GM12878 (cell line): ENCODE results near the gene CHURC1.

Experiments
- EGR1 ChIP-seq, 2 experiments: IDR thresholded peaks; 1 replicate in 1 of 2; 2 replicates in 1 of 2; pipeline ENCODE4 v1.6.1; 2011 to 2012; ENCODE audit warnings: low read depth in 2 of 2, low read length in 2 of 2, borderline replicate concordance in 1 of 2, mild to moderate bottlenecking in 1 of 2, moderate library complexity in 1 of 2
- EZH2 ChIP-seq: IDR thresholded peaks from 2 replicates; pipeline ENCODE4 v1.6.1; 2012; ENCODE audit warnings: low read depth, mild to moderate bottlenecking, control low read depth, inconsistent platforms, low read length, borderline replicate concordance; ENCODE audit not compliant: control insufficient read depth
- POLR2A ChIP-seq: IDR thresholded peaks from 2 replicates; pipeline ENCODE4 v1.6.1; 2011; ENCODE audit warnings: low read depth, mild to moderate bottlenecking, low read length
- SRF ChIP-seq, 2 experiments: IDR thresholded peaks; 2 replicates each; pipeline ENCODE4 v1.6.1; 2011; ENCODE audit warnings: low read depth in 2 of 2, low read length in 2 of 2, mild to moderate bottlenecking in 1 of 2, moderate library complexity in 1 of 2
- TF ChIP-seq, protein P1 (sequence below), 3 experiments: IDR thresholded peaks in 2 of 3; conservative IDR thresholded peaks in 1 of 3; 2 replicates each; pipeline ENCODE4 v1.5.1; 2011; ENCODE audit warnings: low read depth in 3 of 3, low read length in 3 of 3, mild to moderate bottlenecking in 3 of 3, control low read depth in 2 of 3, moderate library complexity in 2 of 3, inconsistent platforms in 1 of 3, mixed read lengths in 1 of 3; ENCODE audit not compliant: control insufficient read depth in 2 of 3, insufficient read depth in 1 of 3; ENCODE audit errors: extremely low read depth in 1 of 3
- TF ChIP-seq, protein P2 (sequence below): IDR thresholded peaks from 2 replicates; pipeline ENCODE4 v1.6.1; 2012; ENCODE audit warnings: mild to moderate bottlenecking, low read depth, low read length
- TF ChIP-seq, protein P3 (sequence below): IDR thresholded peaks from 2 replicates; pipeline ENCODE4 v1.6.1; 2012; ENCODE audit warnings: low read length, inconsistent platforms
- TF ChIP-seq, protein P4 (sequence below): IDR thresholded peaks from 2 replicates; pipeline ENCODE4 v1.6.1; 2012; ENCODE audit warnings: low read depth, low read length, improper control_type of control experiment

DNA sequence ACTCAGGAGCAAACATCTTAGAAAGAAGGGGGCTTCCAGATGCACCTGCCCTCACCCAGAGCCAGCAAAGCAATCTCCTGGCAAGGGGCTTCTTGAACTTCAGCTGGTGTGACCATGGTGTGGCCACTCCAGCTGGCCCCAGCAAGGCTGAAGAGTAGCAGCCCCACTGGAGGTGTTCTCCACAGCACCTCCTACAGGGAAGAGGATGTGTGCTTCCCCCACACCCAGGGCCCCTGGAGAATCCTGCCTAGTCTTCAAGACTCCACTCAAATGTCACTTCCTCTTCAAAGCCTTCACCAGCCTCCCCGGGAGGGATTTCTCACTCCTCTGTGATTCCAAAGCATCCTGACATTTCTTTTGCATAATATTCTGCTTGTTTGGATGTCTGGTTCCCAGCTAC is 49.4 kb downstream of the CHURC1 start:
- TF ChIP-seq, protein P1, sequence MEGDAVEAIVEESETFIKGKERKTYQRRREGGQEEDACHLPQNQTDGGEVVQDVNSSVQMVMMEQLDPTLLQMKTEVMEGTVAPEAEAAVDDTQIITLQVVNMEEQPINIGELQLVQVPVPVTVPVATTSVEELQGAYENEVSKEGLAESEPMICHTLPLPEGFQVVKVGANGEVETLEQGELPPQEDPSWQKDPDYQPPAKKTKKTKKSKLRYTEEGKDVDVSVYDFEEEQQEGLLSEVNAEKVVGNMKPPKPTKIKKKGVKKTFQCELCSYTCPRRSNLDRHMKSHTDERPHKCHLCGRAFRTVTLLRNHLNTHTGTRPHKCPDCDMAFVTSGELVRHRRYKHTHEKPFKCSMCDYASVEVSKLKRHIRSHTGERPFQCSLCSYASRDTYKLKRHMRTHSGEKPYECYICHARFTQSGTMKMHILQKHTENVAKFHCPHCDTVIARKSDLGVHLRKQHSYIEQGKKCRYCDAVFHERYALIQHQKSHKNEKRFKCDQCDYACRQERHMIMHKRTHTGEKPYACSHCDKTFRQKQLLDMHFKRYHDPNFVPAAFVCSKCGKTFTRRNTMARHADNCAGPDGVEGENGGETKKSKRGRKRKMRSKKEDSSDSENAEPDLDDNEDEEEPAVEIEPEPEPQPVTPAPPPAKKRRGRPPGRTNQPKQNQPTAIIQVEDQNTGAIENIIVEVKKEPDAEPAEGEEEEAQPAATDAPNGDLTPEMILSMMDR (IDR thresholded peaks at IDR 0.05 in 2 of 3, conservative IDR thresholded peaks at IDR 0.05 in 1 of 3; ENCODE audit: control insufficient read depth in 2 of 3, extremely low read depth in 1 of 3, insufficient read depth in 1 of 3, low read depth in 3 of 3, low read length in 3 of 3), result no peak
- TF ChIP-seq, protein P2, sequence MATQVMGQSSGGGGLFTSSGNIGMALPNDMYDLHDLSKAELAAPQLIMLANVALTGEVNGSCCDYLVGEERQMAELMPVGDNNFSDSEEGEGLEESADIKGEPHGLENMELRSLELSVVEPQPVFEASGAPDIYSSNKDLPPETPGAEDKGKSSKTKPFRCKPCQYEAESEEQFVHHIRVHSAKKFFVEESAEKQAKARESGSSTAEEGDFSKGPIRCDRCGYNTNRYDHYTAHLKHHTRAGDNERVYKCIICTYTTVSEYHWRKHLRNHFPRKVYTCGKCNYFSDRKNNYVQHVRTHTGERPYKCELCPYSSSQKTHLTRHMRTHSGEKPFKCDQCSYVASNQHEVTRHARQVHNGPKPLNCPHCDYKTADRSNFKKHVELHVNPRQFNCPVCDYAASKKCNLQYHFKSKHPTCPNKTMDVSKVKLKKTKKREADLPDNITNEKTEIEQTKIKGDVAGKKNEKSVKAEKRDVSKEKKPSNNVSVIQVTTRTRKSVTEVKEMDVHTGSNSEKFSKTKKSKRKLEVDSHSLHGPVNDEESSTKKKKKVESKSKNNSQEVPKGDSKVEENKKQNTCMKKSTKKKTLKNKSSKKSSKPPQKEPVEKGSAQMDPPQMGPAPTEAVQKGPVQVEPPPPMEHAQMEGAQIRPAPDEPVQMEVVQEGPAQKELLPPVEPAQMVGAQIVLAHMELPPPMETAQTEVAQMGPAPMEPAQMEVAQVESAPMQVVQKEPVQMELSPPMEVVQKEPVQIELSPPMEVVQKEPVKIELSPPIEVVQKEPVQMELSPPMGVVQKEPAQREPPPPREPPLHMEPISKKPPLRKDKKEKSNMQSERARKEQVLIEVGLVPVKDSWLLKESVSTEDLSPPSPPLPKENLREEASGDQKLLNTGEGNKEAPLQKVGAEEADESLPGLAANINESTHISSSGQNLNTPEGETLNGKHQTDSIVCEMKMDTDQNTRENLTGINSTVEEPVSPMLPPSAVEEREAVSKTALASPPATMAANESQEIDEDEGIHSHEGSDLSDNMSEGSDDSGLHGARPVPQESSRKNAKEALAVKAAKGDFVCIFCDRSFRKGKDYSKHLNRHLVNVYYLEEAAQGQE, result no peak
- TF ChIP-seq EGR1 (IDR thresholded peaks at IDR 0.05; ENCODE audit: borderline replicate concordance in 1 of 2, low read depth in 2 of 2, low read length in 2 of 2) (no peak), SRF (IDR thresholded peaks at IDR 0.05; ENCODE audit: low read depth in 2 of 2, low read length in 2 of 2) (no peak), POLR2A (no peak), EZH2 (no peak)
- TF ChIP-seq, protein P3, sequence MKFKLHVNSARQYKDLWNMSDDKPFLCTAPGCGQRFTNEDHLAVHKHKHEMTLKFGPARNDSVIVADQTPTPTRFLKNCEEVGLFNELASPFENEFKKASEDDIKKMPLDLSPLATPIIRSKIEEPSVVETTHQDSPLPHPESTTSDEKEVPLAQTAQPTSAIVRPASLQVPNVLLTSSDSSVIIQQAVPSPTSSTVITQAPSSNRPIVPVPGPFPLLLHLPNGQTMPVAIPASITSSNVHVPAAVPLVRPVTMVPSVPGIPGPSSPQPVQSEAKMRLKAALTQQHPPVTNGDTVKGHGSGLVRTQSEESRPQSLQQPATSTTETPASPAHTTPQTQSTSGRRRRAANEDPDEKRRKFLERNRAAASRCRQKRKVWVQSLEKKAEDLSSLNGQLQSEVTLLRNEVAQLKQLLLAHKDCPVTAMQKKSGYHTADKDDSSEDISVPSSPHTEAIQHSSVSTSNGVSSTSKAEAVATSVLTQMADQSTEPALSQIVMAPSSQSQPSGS, result no peak
- TF ChIP-seq, protein P4, sequence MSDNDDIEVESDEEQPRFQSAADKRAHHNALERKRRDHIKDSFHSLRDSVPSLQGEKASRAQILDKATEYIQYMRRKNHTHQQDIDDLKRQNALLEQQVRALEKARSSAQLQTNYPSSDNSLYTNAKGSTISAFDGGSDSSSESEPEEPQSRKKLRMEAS, result no peak
